Trophoblast cell (in vitro differentiated cells and primary cell): ENCODE measurements around the gene POU3F4.

Source experiments
- DNase-seq, 2 donors: peaks; one replicate each; pipeline ENCODE4 v3.0.0-alpha.2; 2016
- H2AFZ ChIP-seq: 2 replicates; pipeline ENCODE4 v1.6.1; 2013; ENCODE audit warnings: low read length, moderate library complexity, mild to moderate bottlenecking; ENCODE audit not compliant: insufficient read depth, poor library complexity
- H2AK5ac ChIP-seq: 2 replicates; pipeline ENCODE4 v1.6.1; 2013; ENCODE audit warnings: mild to moderate bottlenecking, low read length
- H2BK120ac ChIP-seq: 2 replicates; pipeline ENCODE4 v1.6.1; 2013; ENCODE audit warnings: low read length, mild to moderate bottlenecking, moderate library complexity; ENCODE audit not compliant: insufficient read depth, poor library complexity
- H2BK12ac ChIP-seq: 2 replicates; pipeline ENCODE4 v1.6.1; 2013; ENCODE audit warnings: mild to moderate bottlenecking, low read length, moderate library complexity
- H2BK5ac ChIP-seq: 2 replicates; pipeline ENCODE4 v1.6.1; 2013; ENCODE audit warnings: low read length, low read depth, moderate library complexity, mild to moderate bottlenecking; ENCODE audit not compliant: poor library complexity
- H3K14ac ChIP-seq: 2 replicates; pipeline ENCODE4 v1.6.1; 2013; ENCODE audit warnings: mild to moderate bottlenecking, low read length
- H3K18ac ChIP-seq: 2 replicates; pipeline ENCODE4 v1.6.1; 2013; ENCODE audit warnings: mild to moderate bottlenecking, low read length
- H3K23ac ChIP-seq: 2 replicates; pipeline ENCODE4 v1.6.1; 2013; ENCODE audit warnings: low read length
- H3K27ac ChIP-seq: 2 replicates; pipeline ENCODE4 v1.5.1; 2013; ENCODE audit warnings: low read depth, mild to moderate bottlenecking, inconsistent platforms, low read length, moderate library complexity
- H3K27me3 ChIP-seq: 2 replicates; pipeline ENCODE4 v1.6.1; 2013; ENCODE audit warnings: inconsistent platforms, mild to moderate bottlenecking, low read length, moderate library complexity; ENCODE audit not compliant: insufficient read depth
- H3K36me3 ChIP-seq, 2 experiments: 1 replicate in 1 of 2; 2 replicates in 1 of 2; pipeline ENCODE4 v1.6.1; 2013; ENCODE audit warnings: low read length in 2 of 2, mild to moderate bottlenecking in 2 of 2, moderate library complexity in 1 of 2; ENCODE audit not compliant: insufficient read depth in 2 of 2, control insufficient read depth in 1 of 2
- H3K4ac ChIP-seq: 2 replicates; pipeline ENCODE4 v1.6.1; 2013; ENCODE audit warnings: low read depth, mild to moderate bottlenecking, low read length, moderate library complexity
- H3K4me1 ChIP-seq, 2 experiments: 1 replicate in 1 of 2; 2 replicates in 1 of 2; pipeline ENCODE4 v1.6.1; 2013; ENCODE audit warnings: low read length in 2 of 2, mild to moderate bottlenecking in 2 of 2, moderate library complexity in 1 of 2; ENCODE audit not compliant: insufficient read depth in 2 of 2, control insufficient read depth in 1 of 2
- H3K4me2 ChIP-seq: 2 replicates; pipeline ENCODE4 v1.6.1; 2013; ENCODE audit warnings: inconsistent platforms, mild to moderate bottlenecking, low read length, moderate library complexity
- H3K4me3 ChIP-seq: 2 replicates; pipeline ENCODE4 v1.5.1; 2013; ENCODE audit warnings: mild to moderate bottlenecking, low read depth, low read length, inconsistent platforms
- H3K79me1 ChIP-seq: one replicate; pipeline ENCODE4 v1.6.1; 2013; ENCODE audit warnings: low read length
- H3K79me2 ChIP-seq: 2 replicates; pipeline ENCODE4 v1.6.1; 2013; ENCODE audit warnings: low read length, mild to moderate bottlenecking; ENCODE audit not compliant: control insufficient read depth, insufficient read depth, poor library complexity
- H3K9ac ChIP-seq: 2 replicates; pipeline ENCODE4 v1.6.1; 2013; ENCODE audit warnings: mild to moderate bottlenecking, low read length
- H3K9me3 ChIP-seq: 2 replicates; pipeline ENCODE4 v1.6.1; 2013; ENCODE audit warnings: low read depth, mild to moderate bottlenecking, control low read depth, inconsistent platforms, low read length; ENCODE audit not compliant: insufficient read depth
- H4K12ac ChIP-seq: 2 replicates; pipeline ENCODE4 v1.6.1; 2013; ENCODE audit warnings: low read depth, mild to moderate bottlenecking, low read length, moderate library complexity
- H4K8ac ChIP-seq: 2 replicates; pipeline ENCODE4 v1.6.1; 2013; ENCODE audit warnings: low read depth, mild to moderate bottlenecking, low read length, moderate library complexity
- H4K91ac ChIP-seq: one replicate; pipeline ENCODE4 v1.6.1; 2013; ENCODE audit warnings: low read depth, mild to moderate bottlenecking, low read length, moderate library complexity
- WGBS: extraction: QIAGEN DNeasy Blood & Tissue Kit; methylation state at CpG from one replicate; pipeline ENCODE4 v1.1.7; 2013; ENCODE audit warnings: missing lambda C conversion rate; ENCODE audit not compliant: insufficient read length, insufficient coverage; ENCODE audit errors: extremely low coverage; 5-methylcytosine and 5-hydroxymethylcytosine counted together

POU3F4 gene

GRCh38 chrX:83521905-83522304, 13.8 kb downstream of the POU3F4 start:
- Histone ChIP-seq H3K4me3 (no peak overlapping the region), H3K23ac (no peak overlapping the region), H2BK120ac (no peak overlapping the region), H3K9ac (no peak overlapping the region), H3K27ac (no peak overlapping the region), H3K4me1 (no peaks in the 10 kb centered on the region), H3K14ac (no peak overlapping the region), H3K9me3 (no peaks in the 10 kb centered on the region), H2BK5ac (no peak overlapping the region), H4K91ac (no peak overlapping the region), H3K27me3 (no peaks in the 10 kb centered on the region), H2AK5ac (no peak overlapping the region), H3K36me3 (no peaks in the 10 kb centered on the region), H4K8ac (no peak overlapping the region), H3K79me2 (no peaks in the 10 kb centered on the region), H3K4ac (no peak overlapping the region), H3K4me2 (no peak overlapping the region), H2BK12ac (no peak overlapping the region), H3K79me1 (no peaks in the 10 kb centered on the region), H4K12ac (no peak overlapping the region), H3K18ac (no peak overlapping the region), H2AFZ (no peak overlapping the region)
- no CpG with 5 or more reads among the region's 1 CpG for WGBS
- DNase-seq, result no peak

DNA sequence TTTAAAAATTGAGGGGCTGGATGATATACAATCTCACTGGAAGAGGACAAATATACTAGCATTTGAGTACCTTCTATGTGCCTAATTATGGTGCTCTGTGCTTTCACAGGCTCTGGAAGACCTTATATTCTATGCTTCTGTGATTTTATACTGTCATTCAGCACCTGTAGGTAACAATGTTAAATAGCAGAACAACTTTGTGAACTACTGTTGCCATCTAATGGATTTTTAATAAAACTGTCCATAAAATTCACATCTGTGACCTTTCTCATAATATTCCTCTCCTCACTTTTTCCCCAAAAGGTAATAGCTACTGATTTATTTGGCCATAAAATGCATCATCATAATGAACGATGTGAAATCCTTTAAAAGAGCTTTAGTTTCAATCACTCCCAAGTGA, 21.9 kb downstream of the POU3F4 start:
- H2BK5ac ChIP-seq, result no peak overlapping the region
- no peak for DNase-seq
- no peak overlapping the region for H3K9ac ChIP-seq
- H3K4me1 ChIP-seq, result no peaks in the 10 kb centered on the region
- H2AK5ac ChIP-seq, result no peak overlapping the region
- H4K8ac ChIP-seq, result no peak overlapping the region
- H4K12ac ChIP-seq, result no peak overlapping the region
- no peaks in the 10 kb centered on the region for H3K79me2 ChIP-seq
- no peak overlapping the region for H3K4me3 ChIP-seq
- no peak overlapping the region for H4K91ac ChIP-seq
- no peak overlapping the region for H3K14ac ChIP-seq
- no peaks in the 10 kb centered on the region for H3K79me1 ChIP-seq
- H2AFZ ChIP-seq, result no peak overlapping the region
- no peak overlapping the region for H3K4ac ChIP-seq
- no peaks in the 10 kb centered on the region for H3K27me3 ChIP-seq
- H3K27ac ChIP-seq, result no peak overlapping the region
- no CpG with 5 or more reads among the region's 1 CpG for WGBS
- H3K18ac ChIP-seq, result no peak overlapping the region
- H3K36me3 ChIP-seq, result no peaks in the 10 kb centered on the region
- H3K4me2 ChIP-seq, result no peak overlapping the region
- no peak overlapping the region for H2BK12ac ChIP-seq
- H2BK120ac ChIP-seq, result no peak overlapping the region
- no peak overlapping the region for H3K23ac ChIP-seq
- H3K9me3 ChIP-seq, result no peaks in the 10 kb centered on the region

GRCh38 chrX:83535417-83536196, 27.5 kb downstream of the POU3F4 start:
- Histone ChIP-seq H2AFZ (no peak overlapping the region), H3K23ac (no peak overlapping the region), H3K36me3 (no peaks in the 10 kb centered on the region), H3K4me2 (no peak overlapping the region), H3K18ac (no peak overlapping the region), H2BK12ac (no peak overlapping the region), H4K12ac (no peak overlapping the region), H2BK120ac (no peak overlapping the region), H2AK5ac (no peak overlapping the region), H3K9me3 (no peaks in the 10 kb centered on the region), H3K4me3 (no peak overlapping the region), H3K79me2 (no peaks in the 10 kb centered on the region), H3K4ac (no peak overlapping the region), H4K8ac (no peak overlapping the region), H3K4me1 (no peaks in the 10 kb centered on the region), H3K27me3 (no peaks in the 10 kb centered on the region), H3K27ac (no peak overlapping the region), H3K9ac (no peak overlapping the region), H4K91ac (no peak overlapping the region), H3K14ac (no peak overlapping the region), H3K79me1 (no peaks in the 10 kb centered on the region), H2BK5ac (no peak overlapping the region)
- DNase-seq, result no peak
- WGBS, result no CpG with 5 or more reads among the region's 7 CpGs
